GM10847 (cell line): ENCODE results near the gene TOPBP1.

Experiments
- POLR2A ChIP-seq: IDR thresholded peaks from 2 replicates; pipeline ENCODE4 v1.6.1; 2011; ENCODE audit not compliant: insufficient read length; ENCODE audit errors: extremely low read depth

The TOPBP1 gene

GRCh38 chr3:133691273-133692107 lies 29.7 kb upstream of the TOPBP1 start:
- TF ChIP-seq POLR2A, result no peak

GRCh38 chr3:133676336-133677118 lies 14.8 kb upstream of the TOPBP1 start:
- TF ChIP-seq POLR2A, result no peak

- TF ChIP-seq POLR2A, result no peak
These were observed 14.0 kb upstream of the TOPBP1 start for GRCh38 chr3:133675631-133676335.

GRCh38 chr3:133674290-133674919 lies 12.7 kb upstream of the TOPBP1 start:
- TF ChIP-seq POLR2A, result no peak

DNA sequence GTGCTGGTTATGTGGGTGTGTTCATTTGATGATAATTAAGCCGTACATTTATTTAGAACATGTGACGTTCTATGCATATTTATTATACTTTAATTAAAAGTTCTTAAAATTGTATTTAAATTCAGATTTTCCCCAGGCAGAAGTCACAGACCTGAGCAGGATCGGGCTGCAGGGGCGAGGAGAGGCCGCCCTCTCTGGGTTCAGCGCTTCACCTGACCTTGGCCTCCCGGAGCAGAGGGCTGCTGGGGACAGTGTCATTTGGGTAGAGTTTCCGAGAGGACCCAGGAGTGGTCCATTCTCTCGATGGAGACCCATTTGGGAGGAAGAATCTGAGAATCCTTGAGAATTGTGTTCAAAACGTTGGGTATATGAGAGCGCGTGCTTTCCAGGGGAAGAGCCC lies 12.0 kb upstream of the TOPBP1 start:
- no peak for TF ChIP-seq POLR2A

DNA sequence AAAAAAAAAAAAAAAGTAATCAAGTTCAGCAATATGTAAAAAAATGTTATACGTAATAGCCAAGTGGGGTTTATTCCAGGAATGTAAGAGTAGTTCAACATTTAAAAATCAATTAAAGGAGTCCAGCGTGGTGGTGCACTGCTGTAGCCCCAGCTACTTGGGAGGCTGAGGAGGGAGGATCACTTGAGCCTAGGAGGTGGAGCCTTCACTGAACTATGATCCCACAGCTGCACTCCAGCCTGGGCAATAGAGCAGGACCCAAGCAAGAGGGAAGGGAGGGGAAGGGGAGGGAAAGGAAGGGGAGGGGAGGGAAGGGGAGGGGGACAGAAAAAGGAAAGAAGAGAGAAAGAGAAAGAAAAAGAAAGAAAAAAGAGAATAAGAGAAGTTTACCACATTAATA lies 10.7 kb upstream of the TOPBP1 start:
- TF ChIP-seq POLR2A, result no peak

DNA sequence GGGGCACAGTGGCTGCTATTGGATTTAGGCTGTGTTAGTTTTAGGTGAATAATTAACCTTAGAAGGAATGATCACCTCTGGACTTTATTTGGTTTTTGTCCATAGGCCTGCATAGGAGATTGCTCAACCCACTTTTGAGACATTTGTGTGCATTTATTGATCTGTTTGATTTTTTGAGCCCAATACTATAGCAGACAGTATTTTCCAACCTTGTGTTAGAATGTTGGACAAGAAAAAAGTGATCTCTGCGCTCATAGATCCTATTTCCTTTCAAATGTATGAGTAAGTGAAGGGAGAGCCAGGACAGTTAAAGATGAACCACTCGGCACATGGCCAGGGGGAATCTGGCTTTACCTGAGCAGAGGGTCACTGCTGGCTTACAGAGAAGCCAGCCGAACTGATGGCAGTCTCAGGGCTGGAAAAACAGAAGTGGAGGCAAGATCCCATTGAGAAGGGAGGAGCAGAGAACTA lies 8.8 kb upstream of the TOPBP1 start:
- no peak for TF ChIP-seq POLR2A

GRCh38 chr3:133669949-133670524 lies 8.3 kb upstream of the TOPBP1 start:
- TF ChIP-seq POLR2A, result no peak

DNA sequence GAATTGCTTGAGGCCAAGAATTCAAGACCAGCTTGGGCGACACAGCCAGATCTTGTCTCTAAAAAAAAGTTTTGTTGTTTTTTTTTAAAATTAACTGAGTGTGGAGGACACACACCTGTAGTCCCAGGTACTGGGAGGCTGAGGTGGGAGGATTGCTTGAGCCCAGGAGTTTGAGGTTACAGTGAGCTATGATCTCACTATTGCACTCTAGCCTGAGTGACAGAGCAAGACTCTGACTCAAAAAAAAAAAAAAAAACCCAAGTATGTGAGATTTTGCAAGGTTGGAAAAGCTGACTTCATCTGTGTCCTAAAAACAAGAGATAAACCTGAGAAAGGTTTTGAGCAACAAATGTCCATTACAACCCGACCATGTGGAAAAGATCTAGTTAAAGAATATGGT lies 5.4 kb upstream of the TOPBP1 start:
- TF ChIP-seq POLR2A, result no peak

DNA sequence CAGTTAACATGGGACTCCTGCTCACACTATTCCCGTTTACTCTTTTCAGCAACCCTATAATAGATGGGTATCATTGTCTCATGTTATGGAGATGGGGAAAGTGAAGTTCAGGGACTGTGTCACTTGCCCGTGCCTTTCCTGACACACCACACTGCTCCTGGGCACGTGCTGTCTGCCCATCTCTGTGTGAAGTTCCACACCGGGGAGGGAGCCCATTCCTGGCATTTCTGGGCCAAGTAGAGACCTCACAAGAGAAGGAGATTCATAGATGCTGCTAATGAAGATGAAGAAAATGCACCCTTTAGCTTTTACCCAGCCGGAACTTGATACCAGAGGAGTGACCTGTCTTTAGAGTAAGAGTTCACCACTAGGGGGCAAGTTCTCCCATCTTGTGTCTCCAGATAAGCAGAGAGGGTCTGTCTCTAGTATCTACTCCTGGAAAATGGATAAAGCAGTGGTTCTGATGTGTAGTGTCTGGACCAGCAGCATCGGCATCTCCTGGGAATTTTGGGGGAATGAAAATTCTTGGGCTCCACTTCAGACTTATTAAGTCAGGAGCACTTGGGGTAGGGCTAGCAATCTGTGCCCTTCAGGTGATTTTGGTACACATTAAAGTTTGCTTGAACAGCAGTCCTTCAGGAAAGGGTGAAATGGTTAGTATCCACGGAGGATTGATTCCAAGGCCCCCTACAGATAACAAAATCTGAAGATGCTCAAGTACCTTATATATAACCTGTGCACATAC lies 2.0 kb upstream of the TOPBP1 start:
- TF ChIP-seq POLR2A, result no peak

DNA sequence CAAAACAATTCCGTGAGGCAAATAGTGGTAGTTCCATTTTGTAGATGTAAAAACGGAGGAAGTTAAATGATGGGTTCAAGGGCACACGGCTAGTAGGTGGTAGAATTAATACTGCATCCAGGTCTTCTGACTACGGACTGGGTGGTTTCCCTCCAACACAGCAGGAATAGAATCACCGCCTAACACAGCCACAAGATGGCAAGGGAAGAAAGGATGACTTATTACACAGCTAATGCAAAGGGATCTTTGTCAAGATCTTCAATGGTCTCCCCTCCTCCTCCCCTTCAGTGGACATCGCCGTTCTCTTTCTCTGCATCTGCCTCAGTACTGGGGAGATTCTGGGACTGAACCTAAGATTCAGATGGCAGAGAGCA lies 524 bp upstream of the TOPBP1 start:
- TF ChIP-seq POLR2A, result no peak

- TF ChIP-seq POLR2A, result no peak
These were observed 1.9 kb downstream of the TOPBP1 start for GRCh38 chr3:133659806-133660205.

GRCh38 chr3:133655731-133656515 lies 5.8 kb downstream of the TOPBP1 start:
- TF ChIP-seq POLR2A, result no peak
